ENCODE data around the gene VCAN.
A peak's percentile ranks its signal among the peaks of the same experiment; 100 is the strongest.

VCAN gene

DNA sequence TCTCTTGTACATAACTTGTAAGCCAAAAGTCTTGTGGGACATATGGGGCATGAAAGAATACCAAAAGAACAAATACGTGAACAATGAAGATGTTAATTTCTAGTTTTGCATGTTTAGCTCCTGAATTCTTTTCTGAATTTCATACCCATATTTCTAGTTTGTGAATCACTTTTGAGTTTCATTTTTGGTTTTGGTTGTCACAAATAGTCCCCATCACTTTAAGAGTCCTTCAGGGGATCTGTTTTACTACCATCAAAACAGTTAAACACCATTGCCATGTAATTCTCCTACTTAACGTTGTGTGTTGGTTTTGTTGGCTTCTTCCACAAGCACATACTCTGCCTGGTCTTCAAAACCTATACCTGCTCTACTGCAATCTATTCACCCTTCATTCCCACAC lies 27.0 kb downstream of the VCAN start:
- no peak for DNase-seq (ENCODE audit: low read depth)

DNA sequence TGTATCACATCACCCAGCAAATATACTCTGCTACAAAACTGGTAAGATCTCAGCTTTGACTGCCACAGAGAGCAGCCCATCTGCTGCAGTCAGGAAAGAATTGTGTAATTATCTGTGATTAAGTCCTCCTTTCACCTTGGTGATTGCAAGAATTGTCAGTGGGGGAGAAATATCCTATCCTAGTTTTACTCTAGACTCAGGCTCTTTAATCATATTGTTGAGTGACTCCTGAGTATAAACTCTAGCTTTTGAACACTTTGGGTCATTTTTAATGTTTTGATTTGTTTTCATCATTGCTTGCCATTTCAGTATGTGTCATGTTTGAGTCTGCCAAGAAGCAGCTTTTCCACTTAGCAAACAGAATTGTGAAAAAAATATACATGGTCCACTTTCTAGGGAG lies 32.1 kb downstream of the VCAN start:
- peak; percentile 30 for DNase-seq (ENCODE audit: low read depth)

DNA sequence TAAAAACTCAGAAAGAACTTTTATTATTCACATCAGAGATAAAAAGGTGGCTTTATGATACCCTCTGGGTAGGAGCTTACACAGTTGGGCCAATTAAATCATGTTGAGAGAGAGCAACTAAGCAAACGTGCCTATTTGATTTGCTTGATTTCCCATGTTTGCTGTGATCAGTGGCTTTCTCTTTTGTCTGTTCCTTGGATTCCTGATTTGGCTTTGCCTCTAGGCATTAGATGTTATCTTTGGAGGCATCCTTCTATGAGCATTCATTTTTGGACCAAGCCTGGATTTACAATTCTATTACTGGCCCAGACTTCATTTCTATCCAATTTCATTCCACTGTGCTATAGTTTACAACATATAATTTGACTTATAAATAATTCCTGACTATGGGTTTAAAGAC lies 35.9 kb downstream of the VCAN start:
- DNase-seq (ENCODE audit: low read depth) = no peak

DNA sequence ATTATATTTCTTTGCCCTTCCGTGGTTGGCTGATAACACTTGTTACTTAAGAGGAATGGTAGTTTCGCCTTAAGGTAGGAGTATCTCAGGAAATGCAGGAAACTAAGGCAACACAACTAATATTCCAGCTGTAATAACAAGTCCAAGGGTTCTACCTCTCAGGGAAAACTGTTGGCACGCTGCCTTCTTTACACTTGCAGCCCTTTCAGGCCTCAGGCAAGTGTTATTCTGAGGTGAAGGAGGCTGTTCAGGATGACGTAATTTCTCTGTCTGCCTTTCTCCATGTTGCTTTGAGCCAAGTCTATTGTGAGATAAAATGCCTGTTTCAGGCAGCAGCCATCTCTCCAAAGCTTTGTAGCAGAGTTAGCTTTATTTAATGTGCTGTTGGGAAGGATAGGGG lies 38.0 kb downstream of the VCAN start:
- DNase-seq (ENCODE audit: low read depth) = no peak

DNA sequence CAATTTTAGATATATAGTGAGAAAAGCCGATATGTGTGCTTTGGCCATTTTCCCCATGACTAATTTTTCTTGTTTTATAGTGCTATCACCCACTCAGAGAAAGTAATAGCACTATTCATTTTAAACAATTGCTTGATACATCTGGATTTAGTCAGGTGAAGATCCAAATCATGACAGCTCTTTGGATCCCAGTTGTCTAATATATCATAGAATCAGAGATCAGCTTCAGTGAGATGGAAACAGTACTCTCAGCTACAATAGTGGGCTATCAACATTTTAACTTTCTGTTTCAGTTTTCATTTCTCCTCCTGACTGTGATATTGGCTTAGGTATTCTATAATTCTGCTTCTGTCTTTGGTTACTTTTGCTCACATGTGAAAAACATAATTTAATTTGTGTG lies 38.7 kb downstream of the VCAN start:
- DNase-seq (ENCODE audit: low read depth) = no peak

DNA sequence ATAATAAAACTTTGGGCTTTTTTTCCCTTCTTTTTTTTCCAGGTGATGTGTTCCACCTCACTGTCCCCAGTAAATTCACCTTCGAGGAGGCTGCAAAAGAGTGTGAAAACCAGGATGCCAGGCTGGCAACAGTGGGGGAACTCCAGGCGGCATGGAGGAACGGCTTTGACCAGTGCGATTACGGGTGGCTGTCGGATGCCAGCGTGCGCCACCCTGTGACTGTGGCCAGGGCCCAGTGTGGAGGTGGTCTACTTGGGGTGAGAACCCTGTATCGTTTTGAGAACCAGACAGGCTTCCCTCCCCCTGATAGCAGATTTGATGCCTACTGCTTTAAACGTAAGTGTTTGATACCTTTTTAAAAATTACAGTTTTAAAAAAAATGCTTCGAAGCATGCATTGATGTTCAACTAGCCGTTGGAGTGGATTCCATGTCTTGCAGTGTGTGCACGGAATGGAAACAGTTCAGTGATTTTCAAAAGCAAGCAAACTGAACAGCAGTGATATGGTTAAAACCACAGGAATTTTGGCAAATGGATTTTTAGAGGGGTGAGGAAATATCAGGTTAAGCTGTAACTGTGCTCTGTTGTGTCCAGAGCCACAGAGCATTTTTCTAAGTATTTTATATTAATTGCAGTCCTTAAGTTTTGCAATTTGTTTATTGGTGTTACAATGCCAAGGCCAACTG lies 40.7 kb downstream of the VCAN start:
- DNase-seq (ENCODE audit: low read depth) = peak; percentile 43

DNA sequence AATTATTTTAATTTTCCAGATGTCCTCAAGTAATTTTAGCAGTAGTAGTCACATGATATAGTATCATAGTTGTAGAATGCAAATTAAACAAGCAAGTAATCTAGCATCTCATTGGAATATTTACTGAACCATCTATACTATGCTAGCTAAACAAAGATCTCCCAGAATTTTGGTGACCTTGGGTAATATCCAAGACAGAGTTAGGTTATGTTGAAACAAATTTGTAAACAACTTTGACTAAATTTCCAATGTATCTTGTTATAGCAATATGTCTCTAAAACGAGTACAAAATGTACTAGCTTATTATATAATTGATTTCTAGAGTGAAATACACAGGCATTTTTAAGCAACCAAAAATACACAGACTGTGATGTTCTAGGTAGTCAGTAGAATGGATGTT lies 41.5 kb downstream of the VCAN start:
- DNase-seq (ENCODE audit: low read depth) = peak; percentile 15

DNA sequence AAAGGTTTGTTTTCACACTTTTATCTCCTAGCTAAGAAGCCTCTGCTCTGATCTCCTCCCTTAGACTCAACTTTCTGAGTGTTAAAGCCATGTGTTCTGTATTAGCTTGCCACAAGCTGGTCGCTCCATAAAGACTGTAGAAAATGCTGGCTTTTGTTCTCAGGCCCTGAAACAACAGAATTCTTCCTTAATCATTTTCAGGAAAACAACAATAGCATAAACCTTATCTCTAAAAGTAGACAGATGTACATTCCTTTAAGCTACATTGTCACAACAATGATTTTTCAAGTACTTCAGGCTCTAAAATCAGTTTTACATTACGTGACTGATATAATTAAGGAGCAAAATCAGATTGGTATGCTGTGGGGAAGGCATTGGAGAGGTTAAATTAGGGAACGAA lies 41.9 kb downstream of the VCAN start:
- DNase-seq (ENCODE audit: low read depth) = no peak

DNA sequence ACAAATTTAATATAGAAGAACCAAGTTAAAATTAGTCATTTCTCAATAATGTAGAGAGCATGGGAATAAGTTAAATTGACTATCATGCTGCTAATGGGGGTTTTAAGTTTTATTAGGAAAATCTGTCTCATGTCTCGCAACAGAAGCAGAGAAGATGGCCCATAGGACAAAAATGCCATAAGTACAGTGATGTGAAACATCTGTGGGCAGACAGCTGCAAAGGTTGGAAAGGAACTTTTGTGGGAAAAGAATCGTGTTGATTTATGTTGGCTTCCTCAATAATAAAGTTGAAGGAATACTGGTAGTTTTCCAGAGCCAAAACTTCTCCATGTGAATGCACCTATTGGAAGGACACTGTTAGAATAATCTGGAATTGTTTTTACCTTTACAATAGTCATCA lies 44.8 kb downstream of the VCAN start:
- DNase-seq (ENCODE audit: low read depth) = no peak

DNA sequence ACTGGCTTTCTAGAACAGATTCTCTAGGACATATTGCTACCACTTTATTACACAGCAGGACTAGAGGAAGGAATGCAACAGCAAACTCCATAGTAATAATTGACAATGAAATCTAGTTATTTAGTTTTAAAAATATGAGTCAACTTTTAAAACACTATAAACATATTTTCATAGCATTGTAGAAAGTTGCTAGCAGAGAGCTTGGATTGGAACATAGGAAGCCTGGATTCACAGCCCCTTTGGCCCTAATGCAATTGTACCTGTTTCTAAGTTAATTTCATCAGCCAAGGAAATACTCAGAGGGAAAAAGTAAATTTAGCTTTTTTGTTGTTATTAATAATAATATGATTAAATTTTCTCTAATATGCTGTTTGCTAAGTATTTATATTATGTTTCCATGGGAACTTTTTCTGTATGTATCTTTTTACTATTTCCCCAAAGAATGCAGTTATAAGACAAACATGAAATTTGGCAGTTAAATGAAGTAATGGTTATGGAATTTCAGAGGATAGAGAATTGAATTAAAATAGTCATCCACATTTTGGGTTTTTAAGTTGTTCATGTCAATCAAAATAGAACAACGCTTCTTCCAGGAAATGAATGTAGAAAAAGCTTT lies 45.6 kb downstream of the VCAN start:
- no peak for DNase-seq (ENCODE audit: low read depth)

DNA sequence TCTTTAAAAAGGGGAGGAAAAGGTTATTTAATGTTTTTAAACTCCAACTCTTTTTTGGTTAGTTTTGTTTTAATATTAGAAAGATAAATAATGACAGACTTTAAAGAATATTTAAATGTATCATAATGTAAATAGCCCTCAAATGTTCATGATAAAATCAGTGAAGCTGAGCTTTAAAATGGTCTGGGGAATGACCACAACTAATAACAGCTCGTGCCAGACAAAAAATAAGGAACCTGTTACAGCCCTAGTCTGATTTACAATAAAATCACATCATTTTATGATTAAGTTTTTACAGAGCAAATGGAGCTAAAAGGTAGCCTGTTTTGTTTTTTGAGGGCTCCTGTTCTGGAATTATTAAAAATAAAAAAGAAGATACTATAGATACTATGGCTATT lies 46.1 kb downstream of the VCAN start:
- DNase-seq (ENCODE audit: low read depth) = no peak

DNA sequence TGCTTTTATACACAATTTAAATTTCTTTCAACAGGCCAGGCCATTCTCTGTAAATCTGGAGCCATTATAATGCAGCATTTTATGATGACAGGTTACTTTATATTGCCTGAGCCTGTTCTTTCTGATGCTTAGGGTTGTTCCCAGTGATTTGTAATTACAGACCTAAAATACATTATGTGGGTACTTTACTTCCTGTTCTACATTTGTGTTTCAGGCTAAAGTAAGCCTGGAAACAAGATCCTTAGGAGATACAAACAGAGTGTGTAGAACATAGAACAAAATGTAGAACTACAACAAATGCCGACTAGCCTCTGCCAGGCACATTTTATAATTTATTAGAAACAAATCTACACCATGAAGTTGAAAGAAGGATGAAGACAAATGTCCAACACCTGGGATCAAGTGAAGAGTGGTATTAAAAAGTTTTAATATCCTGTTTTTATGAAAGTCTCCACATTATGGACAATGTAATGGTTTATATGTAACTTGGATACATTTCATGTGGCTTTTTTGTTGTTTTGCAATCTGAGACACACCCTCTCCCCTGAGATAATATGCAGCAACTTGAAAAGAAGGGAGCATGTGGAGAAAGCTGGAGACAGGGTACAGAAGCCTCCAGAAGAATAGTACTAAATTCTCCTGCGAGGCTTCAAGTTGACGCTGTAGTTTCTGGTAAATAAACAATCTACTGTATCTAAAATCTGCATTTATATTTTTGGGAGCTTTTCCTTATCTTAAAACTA lies 46.9 kb downstream of the VCAN start:
- DNase-seq (ENCODE audit: low read depth) = peak; percentile 41

DNA sequence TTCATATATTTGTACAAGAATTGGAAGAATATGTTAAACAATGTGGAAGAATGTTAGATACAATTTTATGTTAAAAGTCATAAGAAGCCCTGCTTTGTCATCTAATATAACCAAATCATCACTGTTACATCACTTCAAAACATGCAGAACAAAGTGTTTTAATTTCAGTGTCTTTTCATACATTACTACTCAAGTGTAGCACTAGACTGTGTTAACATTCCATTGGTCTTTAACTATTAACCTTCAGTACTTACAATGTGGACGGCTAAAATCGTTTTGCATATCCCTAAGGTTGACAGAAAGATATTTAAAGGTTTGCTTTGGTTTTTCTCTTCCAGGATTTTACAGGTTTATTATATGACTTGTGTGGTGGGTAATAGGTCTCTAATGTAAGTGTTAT lies 50.9 kb downstream of the VCAN start:
- no peak for DNase-seq (ENCODE audit: low read depth)

DNA sequence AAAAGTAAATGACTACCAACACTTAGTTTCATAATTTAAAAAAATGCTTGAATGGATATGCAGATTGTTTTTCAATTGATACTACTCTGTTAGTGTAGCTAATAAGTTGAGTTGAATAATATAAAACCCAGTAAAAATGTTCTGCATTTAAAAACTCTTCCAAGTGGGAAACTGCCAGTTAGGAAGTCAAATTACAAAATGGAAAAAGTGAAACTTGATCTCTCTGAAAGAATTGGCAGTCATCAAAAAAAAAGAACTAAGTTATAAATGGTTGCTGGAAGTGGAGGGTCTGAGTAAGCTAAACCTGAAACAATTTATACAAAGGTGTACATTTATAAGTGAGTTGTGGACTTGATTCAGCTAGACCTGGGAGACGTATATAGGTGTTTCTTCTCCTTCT lies 52.4 kb downstream of the VCAN start:
- peak; percentile 46 for DNase-seq (ENCODE audit: low read depth)

DNA sequence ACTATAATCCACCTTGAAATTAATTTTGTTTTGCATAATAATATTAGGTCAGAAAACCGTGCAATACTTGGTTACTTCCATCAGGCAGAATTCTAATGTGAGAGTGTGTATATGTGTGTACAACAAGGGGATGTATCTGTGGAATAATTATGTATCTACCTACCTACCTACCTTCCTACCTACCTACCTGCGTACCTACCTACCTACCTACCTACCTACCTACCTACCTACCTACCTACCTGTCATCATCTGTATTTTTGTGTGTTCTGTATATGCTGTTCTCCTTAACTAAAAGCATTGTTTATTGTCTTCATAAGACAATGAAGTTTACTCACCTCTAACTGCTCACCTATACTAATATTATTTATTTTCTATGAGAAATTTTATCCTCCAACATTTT lies 52.8 kb downstream of the VCAN start:
- DNase-seq (ENCODE audit: low read depth) = no peak

DNA sequence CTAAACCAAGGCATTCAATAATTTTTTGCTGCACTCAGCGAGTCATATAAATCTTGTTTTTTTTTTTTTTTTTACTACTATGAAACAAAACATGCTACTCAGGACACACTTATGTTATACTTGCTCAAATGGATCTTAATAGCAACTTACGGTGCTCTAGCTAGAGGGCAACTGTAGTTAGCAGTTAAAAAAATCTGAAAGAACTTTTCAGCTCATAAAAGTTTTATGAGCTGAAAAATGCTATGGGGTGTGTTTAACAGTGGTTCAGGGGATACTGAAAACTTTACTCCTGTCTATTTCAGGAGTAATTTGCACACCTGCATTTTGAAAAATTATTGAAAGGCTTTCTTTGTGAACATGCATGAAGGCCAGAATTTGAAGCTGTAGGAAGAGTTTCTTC lies 53.4 kb downstream of the VCAN start:
- no peak for DNase-seq (ENCODE audit: low read depth)

DNA sequence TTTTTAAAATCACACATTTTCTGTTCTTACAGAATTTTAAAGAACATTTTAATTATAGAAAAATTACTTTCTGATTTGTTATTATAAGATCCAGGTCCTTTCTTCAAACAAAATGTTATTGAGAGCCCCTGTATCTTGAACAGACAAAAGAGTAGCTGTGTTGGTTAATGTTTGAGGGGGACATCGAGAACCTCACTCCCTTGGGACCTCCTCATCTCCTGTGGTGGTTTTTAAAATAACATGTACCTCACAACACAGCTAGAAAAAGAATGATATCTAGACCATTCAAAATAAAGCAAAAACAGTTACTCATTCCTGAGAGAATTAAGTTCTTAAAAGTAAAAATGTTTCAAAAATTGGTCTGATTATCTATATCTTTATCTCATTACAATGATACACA lies 54.7 kb downstream of the VCAN start:
- DNase-seq (ENCODE audit: low read depth) = no peak

DNA sequence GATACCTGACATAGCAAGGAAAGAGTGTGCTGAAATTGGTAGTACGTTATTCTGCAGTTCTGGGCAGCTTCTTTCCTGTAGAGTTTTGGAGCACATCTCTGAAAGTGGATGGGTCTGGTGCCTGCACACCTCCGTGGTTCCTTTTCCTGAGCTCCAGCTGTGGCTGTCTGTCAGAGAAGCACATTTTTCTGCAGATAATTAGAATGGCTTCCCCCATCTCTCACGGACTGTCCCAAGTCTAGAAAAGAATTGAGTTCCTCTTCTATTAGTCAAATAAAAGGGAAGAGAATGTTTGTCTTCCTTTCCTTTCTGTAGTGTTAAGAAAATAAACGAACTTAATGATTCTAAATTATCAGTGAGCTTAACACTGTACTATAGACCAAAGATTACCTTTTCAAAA lies 55.7 kb downstream of the VCAN start:
- DNase-seq (ENCODE audit: low read depth) = no peak

DNA sequence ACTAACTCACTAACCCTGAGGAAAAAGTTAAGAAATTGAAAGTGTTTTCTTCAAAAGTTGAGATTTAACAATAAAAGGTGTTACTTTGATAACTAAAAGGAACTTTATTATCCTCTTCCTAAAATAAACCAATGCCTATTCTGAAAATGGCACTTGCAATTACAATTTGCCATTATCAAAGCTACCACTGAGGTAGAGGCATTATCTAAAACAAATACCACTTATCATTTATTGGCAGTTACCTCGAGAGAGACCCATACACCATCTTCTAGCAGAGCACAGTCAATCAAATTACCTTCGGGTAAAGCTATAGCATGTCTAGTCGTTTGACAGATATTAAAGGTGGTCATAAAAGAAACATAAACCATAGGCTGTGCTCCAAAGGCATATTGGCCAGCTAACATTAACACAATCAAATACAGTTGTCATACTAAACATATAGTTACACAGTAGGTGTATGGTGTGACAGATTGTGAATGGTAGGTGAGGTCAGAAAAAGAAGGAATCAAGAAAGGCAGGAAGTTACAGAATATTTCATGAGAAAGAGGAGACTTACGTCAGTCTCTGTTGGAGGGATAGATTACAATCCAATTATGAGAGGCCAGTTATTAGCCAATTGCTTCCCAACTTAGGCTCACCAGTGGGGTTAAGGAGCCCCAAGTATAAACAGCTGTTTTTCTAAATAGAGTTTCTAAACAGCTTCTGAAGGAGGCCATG lies 56.3 kb downstream of the VCAN start:
- DNase-seq (ENCODE audit: low read depth) = peak; percentile 30

DNA sequence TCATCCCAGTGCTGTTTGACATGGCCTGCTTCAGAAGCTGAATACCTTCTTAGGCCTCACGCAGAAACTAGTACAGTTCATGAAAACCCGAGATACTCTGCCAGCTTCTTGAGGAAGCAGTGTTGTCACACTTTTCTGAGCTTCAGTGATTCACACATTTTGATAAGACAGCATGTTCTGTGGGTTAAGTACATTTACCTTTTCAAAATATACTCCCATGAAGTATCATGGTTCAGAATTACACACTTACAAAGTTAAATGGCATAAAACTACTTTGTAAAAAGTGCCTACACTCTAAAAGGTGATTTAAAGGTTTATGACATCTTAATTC lies 56.9 kb downstream of the VCAN start:
- DNase-seq (ENCODE audit: low read depth) = no peak

DNA sequence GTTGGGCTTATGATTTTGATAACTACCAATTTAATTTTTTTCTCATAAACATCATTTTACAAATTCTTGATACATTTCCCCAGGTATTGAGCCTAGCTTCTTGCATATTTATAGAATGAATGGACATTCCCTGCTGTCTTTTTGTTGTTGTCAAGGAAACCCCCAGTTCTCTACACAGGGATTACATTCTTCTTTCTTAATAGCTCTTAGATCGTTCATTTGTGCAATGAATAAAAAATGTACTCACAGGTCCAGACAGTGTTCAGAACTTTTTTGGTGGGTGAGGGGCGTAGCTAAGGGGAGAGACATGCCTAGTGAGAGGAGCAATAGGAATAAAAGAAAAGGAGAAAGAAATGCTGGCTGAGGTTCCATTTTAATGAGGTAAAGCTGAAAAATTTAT lies 58.6 kb downstream of the VCAN start:
- DNase-seq (ENCODE audit: low read depth) = no peak

DNA sequence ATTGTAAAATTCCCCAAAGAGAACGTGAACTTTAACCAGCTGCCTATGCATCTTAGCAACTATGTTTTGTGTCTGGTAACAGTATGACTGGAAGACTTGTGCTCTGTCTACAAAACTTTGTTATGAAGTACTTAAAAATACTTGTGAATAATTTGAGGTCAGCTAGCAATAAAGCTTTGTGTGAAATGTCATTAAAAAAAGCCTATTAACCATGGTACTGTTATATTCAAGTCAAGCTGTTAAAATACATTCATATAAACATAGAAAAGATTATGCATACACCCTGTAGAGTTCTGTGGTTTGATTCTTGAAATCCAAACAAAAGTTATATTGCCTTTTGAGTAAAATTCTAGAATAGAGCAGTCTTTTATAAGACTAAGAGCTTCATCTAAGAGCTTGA lies 60.1 kb downstream of the VCAN start:
- DNase-seq (ENCODE audit: low read depth) = no peak

DNA sequence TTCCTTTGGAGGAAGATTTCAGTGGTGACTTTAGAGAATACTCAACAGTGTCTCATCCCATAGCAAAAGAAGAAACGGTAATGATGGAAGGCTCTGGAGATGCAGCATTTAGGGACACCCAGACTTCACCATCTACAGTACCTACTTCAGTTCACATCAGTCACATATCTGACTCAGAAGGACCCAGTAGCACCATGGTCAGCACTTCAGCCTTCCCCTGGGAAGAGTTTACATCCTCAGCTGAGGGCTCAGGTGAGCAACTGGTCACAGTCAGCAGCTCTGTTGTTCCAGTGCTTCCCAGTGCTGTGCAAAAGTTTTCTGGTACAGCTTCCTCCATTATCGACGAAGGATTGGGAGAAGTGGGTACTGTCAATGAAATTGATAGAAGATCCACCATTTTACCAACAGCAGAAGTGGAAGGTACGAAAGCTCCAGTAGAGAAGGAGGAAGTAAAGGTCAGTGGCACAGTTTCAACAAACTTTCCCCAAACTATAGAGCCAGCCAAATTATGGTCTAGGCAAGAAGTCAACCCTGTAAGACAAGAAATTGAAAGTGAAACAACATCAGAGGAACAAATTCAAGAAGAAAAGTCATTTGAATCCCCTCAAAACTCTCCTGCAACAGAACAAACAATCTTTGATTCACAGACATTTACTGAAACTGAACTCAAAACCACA lies 67.4 kb downstream of the VCAN start:
- DNase-seq (ENCODE audit: low read depth) = no peak

Data from fibroblast of gingiva (primary cell).